ENCODE data around the gene PIPOX.
"Not testable (repeated sequence)": the region's sequence is repeated elsewhere in the genome, so short reads cannot be mapped to it uniquely, and the experiment has no call there.

Gene PIPOX

DNA sequence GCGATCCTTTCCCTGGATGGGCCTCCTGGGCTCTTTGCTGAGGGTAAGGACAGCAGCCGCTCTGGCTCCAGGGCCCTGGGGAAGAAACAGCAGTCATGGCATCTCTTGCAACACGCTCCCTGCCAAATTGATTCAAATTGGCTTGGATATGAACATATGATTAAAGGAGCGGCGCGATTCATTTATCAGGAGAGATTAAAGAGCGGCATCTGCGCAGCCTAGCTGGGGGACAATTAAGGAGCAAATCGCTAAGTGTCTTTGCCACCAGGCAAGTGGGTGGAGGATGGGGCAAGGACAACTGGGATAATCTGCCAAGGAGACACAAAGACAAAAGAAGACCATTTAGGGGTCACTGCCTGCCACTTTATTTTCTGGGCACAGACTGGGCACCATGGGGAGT is 27.8 kb downstream of the PIPOX start:
- FAIRE-seq (no peak), DNase-seq (ENCODE audit: extremely low spot score, insufficient read length, low read depth) (no peak)

DNA sequence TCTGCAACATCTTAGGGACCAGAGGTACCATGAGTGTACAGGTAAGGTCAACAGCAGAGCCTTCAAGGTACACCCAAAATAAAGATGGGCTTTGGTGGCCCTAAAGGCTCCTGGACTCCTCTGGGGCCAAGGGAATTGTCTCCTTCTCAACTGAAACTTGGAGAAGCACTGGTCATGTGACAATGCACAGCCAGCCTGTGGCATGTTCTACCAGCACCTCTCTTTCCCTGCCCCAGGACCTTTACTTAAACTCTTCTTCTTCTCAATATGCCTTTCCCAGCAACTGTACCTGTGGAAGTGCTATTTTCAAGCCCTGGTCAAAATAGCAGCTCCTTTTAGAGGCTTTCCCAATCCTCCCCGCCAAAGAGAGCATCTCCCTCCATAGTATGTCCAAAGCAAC is 28.4 kb downstream of the PIPOX start:
- DNase-seq (ENCODE audit: extremely low spot score, insufficient read length, low read depth) (no peak), FAIRE-seq (no peak)

DNA sequence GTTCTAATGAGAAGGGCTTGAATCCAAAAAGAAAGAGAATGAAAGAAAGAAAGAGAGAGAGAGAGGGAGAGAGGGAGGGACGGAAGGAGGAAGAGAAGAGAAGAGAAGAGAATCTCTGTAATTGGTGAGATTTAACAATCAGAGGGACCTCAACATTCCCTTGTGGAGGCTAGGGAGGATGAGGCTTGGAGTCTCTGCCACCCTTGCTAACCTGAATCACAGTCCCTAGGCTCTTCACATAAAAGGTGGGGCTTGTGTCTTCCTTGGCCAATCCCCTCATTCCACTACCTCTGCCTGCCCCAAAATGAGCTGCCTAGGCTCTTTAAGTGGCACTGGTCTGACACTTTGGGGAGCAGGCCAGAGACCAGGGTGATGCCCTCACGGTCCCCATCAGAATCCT is 30.1 kb downstream of the PIPOX start:
- DNase-seq (ENCODE audit: extremely low spot score, insufficient read length, low read depth) (no peak), FAIRE-seq (no peak)

GRCh38 chr17:29073520-29073919 is 30.6 kb downstream of the PIPOX start:
- FAIRE-seq (no peak), DNase-seq (ENCODE audit: extremely low spot score, insufficient read length, low read depth) (no peak)

GRCh38 chr17:29074488-29074887 is 31.5 kb downstream of the PIPOX start:
- no peak for DNase-seq (ENCODE audit: extremely low spot score, insufficient read length, low read depth)
- FAIRE-seq, result no peak

- DNase-seq (ENCODE audit: extremely low spot score, insufficient read length, low read depth) (no peak), FAIRE-seq (no peak)
Measured at GRCh38 chr17:29076087-29076486, 33.1 kb downstream of the PIPOX start.

- FAIRE-seq, result no peak
- no peak for DNase-seq (ENCODE audit: extremely low spot score, insufficient read length, low read depth)
Measured at GRCh38 chr17:29076722-29077121, 33.8 kb downstream of the PIPOX start.

DNA sequence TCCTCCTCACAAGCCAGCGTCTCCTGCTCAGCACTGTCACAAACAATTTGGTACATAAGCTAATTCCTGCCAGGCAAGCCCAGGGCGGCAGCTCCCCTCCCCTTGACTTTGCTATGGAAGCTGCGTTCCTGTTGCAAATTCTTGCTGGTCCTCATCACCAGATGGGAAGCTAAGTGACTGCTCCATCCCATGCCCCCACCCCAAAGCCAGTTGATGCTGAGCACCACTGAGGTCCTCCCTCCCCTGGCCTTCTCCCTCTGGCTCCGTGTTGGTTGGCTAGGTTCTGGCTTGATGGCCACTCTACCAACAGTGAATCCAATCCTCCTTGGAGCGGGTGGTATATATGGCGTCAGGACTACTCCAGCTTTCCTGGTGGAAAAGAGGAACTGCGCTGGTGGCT is 34.4 kb downstream of the PIPOX start:
- FAIRE-seq, result no peak
- no peak for DNase-seq (ENCODE audit: extremely low spot score, insufficient read length, low read depth)

DNA sequence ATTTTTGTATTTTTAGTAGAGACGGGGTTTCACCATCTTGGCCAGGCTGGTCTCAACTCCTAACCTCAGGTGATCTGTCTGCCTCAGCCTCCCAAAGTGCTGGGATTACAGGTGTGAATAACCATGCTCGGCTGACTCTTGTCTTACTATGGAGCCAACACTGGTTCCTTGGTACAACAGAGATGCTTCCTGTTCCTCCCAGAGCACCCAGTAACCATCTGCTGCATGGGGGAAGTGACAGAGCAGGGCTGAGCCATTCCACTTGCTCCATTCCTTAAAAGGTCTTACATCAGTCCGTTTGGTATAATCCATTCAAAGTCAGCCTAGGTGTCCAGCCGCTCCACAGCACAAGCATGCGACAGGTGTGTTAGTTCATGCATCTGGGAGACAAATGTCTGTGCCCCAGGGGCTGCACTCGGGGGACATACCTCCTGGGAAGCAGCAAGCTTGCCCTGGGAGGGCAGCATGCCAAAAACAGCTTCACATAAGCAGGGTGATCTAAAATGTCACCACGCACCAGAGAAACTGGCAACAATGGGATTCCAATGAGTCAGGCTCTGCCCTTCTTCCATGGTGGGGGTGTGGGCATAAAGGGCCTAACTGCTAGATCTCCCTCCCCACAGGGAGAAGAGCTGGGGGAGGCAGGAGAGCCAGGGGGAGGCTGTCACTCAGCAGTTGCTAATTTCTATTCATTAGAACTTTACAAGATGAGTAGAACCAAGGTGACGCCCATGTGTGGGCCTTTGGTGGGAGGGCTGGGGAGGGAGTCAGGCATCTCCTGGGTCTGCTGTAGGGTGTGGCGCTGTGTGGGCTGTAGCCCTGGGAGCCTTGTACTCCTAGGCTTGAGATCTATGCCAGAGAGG is 35.5 kb downstream of the PIPOX start:
- DNase-seq (ENCODE audit: extremely low spot score, insufficient read length, low read depth), result no peak
- no peak for FAIRE-seq

- FAIRE-seq, result no peak
- DNase-seq (ENCODE audit: extremely low spot score, insufficient read length, low read depth), result no peak
Measured at GRCh38 chr17:29079433-29079832, 36.5 kb downstream of the PIPOX start.

DNA sequence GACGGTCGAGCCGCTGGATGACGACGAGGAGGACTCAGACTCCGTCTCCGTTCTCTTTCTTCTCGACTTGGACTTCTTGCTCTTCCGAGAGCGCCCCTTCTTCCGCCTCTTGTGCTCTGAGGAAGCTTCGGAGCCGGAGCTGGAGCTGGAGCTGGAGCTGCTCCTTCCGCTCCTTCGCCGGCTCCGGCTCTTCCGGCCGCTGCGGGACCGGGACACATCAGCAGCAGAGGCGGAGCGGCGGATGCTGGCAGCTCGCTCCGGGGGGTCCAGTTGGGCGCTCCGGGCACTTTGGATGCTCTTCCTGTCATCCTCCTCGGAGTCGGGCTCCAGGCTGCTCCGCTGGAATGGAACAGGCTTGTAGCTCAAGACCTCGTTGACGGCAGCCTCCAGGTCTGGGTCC is 36.9 kb downstream of the PIPOX start:
- DNase-seq (ENCODE audit: extremely low spot score, insufficient read length, low read depth) (no peak), FAIRE-seq (no peak)

DNA sequence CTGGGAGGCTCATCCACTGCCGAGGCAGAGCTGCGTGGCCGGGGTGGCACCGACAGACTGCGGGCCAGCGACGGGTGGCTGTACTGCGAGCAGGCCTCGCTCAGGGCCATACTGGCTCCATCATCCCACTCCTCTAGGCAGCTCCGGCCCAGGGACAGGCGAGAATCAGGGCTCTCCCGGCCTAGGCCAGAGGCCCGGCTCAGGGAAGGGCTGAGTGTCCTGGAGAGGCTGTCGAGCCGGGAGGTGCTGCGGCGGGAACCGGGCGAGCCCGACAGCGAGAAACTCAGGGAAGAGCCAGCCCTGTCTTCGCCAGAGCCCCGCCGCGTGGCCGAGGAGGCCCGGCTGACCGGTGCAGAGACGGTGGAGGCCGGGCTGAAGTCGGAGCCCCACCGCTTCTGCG is 37.4 kb downstream of the PIPOX start:
- no peak for FAIRE-seq

GRCh38 chr17:29080965-29081364 is 38.0 kb downstream of the PIPOX start:
- FAIRE-seq (no peak), DNase-seq (ENCODE audit: extremely low spot score, insufficient read length, low read depth) (no peak)

More for the DNA sequence above, 37.4 kb downstream of the PIPOX start:
- DNase-seq (ENCODE audit: extremely low spot score, insufficient read length, low read depth), result no peak

GRCh38 chr17:29084541-29085146 is 41.7 kb downstream of the PIPOX start:
- DNase-seq (ENCODE audit: extremely low spot score, insufficient read length, low read depth), result no peak
- FAIRE-seq, result no peak

DNA sequence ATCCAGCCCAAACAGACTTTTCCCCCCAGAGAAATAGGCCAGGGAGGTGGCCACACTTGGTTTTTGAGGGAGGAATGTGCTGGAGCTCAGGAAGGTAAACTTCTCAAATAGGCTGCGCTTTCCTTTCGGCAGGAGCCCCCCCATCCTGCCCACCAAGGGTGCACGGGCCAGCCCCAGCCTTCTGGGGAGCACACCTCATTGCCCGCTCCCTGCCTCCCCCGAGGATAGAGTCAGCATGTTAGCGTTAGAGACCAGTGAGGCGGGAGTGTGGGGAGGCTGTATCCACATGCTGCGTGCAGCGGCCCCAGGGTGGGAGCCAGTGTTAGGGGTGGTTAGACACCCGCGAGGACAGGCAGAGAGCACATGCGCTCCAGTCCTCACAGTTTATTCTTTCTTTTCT is 42.3 kb downstream of the PIPOX start:
- no peak for FAIRE-seq
- no peak for DNase-seq (ENCODE audit: extremely low spot score, insufficient read length, low read depth)

DNA sequence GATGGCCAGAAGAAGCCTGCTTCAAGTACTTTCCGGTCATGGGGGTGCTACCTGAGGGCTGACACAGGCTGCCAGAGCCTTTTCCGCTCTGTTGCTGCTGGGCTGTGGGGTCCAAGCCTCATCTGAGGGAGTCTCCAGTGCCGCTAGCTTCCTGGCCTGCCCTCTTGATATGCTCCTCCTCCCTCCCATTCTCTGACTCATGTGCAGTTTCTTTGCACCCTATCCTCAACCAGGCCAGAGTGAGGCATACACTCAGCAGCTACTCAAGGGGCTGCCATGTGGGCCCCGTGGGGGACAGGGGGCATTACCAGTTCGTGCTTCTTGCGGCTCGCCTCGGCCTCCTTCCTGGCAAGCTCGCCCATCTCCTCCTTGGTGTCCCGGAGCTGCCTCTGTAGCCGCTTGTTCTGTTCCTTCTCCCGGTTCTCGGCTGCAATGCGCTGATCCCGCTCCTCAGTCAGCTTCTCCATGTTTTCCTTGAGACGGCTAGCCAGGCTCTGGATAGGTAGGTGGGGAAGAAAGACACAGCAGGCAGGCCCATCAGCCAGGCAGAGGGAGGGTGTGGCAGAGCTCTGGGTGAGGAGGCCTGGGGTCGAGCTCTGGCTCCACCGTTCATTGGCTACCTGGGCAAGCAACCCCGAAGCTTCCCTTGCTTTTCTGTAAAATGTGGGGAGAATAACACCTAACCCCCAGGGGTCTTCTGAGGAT is 43.8 kb downstream of the PIPOX start:
- DNase-seq (ENCODE audit: extremely low spot score, insufficient read length, low read depth), result no peak
- no peak for FAIRE-seq

DNA sequence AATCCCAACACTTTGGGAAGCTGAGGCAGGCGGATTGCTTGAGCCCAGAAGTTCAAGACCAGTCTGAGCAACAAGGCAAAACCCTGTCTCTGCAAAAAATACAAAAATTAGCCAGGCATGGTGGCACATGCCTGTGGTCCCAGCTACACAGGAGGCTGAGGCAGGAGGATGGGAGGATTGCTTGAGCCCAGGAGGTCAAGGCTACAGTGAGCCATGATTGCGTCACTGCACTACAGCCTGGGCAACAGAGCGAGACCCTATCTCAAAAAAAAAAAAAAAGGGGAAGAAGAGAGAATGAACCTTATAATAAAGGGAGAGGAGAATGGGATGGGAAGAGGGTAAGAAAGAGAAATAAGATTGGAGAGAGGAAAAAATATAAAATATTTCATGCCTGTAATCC is 45.8 kb downstream of the PIPOX start:
- DNase-seq (ENCODE audit: extremely low spot score, insufficient read length, low read depth); FAIRE-seq: not testable (repeated sequence)

GRCh38 chr17:29089601-29090044 is 46.7 kb downstream of the PIPOX start:
- FAIRE-seq (no peak), DNase-seq (ENCODE audit: extremely low spot score, insufficient read length, low read depth) (no peak)

DNA sequence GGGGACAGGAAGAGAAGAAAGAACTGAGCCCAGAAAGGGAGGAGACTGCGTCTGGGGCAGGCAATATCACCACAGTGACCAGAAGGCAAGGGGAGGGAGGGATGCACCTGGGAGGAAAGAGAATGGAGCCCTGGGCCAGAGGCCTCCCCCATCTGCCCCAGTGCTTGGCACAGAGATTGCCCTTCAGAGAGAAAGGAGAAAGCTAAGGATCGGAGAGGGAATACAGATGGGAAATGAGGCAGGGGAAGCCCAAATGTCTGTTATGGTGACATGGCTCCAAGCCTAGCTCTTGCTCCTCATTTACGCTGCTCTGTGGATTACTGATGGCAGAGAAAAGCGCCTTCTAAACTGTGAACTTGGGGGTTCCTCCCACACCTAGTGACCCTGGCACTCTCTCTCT is 47.2 kb downstream of the PIPOX start:
- FAIRE-seq, result no peak

DNA sequence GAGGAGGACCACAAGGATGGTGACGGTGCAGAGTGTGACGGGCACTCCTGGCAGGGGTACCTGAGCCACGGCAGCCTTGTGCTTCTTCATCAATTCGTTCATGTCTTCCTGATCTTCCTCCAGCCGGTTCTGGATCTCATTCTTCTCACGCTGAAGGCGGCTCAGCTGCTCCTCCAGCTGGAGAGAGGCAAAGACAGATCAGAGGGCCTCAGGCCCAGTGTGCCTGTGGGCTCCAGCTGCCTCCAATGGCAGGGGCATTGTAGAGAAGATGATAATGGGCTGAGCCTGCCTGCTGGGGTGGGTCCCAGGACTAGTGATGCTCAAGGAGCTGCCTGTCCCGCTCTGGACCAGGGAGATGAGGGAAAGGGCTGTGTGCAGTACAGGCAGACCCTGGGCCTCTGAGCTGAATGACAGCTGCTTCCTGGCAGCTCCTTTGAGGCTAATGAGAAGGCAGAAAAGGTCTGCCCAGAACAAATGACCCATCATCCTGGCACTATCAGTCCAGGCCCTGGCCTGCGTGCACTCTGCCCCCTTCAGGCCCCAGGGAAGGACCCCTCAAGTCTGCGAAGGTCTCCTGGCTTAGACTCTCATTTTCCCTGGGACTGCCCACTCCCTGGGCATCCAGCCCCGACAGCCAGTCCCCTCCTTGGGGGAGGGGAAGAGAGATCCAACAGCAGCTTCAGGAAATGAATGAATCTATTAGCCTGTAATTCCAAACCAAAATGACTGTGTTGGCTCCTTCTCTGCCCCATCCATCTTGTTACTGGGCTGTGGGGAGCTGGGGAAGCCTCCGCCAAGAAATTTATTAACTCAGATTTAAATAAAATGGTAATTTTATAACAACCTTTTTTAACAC is 48.0 kb downstream of the PIPOX start:
- no peak for FAIRE-seq
- no peak for DNase-seq (ENCODE audit: extremely low spot score, insufficient read length, low read depth)

More for the DNA sequence above, 47.2 kb downstream of the PIPOX start:
- no peak for DNase-seq (ENCODE audit: extremely low spot score, insufficient read length, low read depth)

Measured in GM18507 (cell line).